HEK293 (cell line): ENCODE results near the gene DUSP22.

Source experiments
- GLI4 ChIP-seq: fragments of 450-650 bp; formaldehyde crosslinking; IDR thresholded peaks from 2 replicates; pipeline ENCODE4 v1.5.1; 2016; ENCODE audit warnings: missing biosample characterization, missing genetic modification characterization
- MZF1 ChIP-seq: fragments of 450-650 bp; formaldehyde crosslinking; IDR thresholded peaks from 2 replicates; pipeline ENCODE4 v1.5.1; 2017; ENCODE audit warnings: missing biosample characterization, missing genetic modification characterization, borderline replicate concordance
- OVOL3 ChIP-seq: fragments of 450-650 bp; formaldehyde crosslinking; IDR thresholded peaks from 2 replicates; pipeline ENCODE4 v1.5.1; 2016; ENCODE audit warnings: missing biosample characterization, missing genetic modification characterization
- RBAK ChIP-seq: fragments of 450-650 bp; formaldehyde crosslinking; IDR thresholded peaks from 2 replicates; pipeline ENCODE4 v1.5.1; 2016; ENCODE audit warnings: missing biosample characterization, missing genetic modification characterization
- SALL2 ChIP-seq: fragments of 450-650 bp; formaldehyde crosslinking; IDR thresholded peaks from 2 replicates; pipeline ENCODE4 v1.5.0; 2017; ENCODE audit warnings: missing biosample characterization, mild to moderate bottlenecking, missing genetic modification characterization, borderline replicate concordance
- SCRT2 ChIP-seq: fragments of 450-650 bp; formaldehyde crosslinking; IDR thresholded peaks from 2 replicates; pipeline ENCODE4 v1.5.1; 2016; ENCODE audit warnings: missing biosample characterization, missing genetic modification characterization
- TCF7L2 ChIP-seq: IDR thresholded peaks from 2 replicates; pipeline ENCODE4 v1.6.1; 2011; ENCODE audit warnings: low read depth, mild to moderate bottlenecking, inconsistent platforms, low read length, moderate library complexity, borderline replicate concordance
- YY1 ChIP-seq: fragments of 450-650 bp; formaldehyde crosslinking; IDR thresholded peaks from 2 replicates; pipeline ENCODE4 v1.5.1; 2018; ENCODE audit warnings: missing biosample characterization, missing genetic modification characterization
- ZBTB17 ChIP-seq: fragments of 450-650 bp; formaldehyde crosslinking; IDR thresholded peaks from 2 replicates; pipeline ENCODE4 v1.5.1; 2016; ENCODE audit warnings: missing biosample characterization, missing genetic modification characterization
- ZFHX2 ChIP-seq: fragments of 450-650 bp; formaldehyde crosslinking; conservative IDR thresholded peaks from 2 replicates; pipeline ENCODE4 v1.5.1; 2016; ENCODE audit warnings: missing biosample characterization, missing genetic modification characterization
- ZFP3 ChIP-seq: fragments of 450-650 bp; formaldehyde crosslinking; IDR thresholded peaks from 2 replicates; pipeline ENCODE4 v1.5.1; 2016; ENCODE audit warnings: low read depth, missing biosample characterization, missing genetic modification characterization
- ZIC2 ChIP-seq: fragments of 450-650 bp; formaldehyde crosslinking; IDR thresholded peaks from 2 replicates; pipeline ENCODE4 v1.5.1; 2016; ENCODE audit warnings: missing biosample characterization, missing genetic modification characterization
- ZNF324 ChIP-seq: fragments of 450-650 bp; formaldehyde crosslinking; IDR thresholded peaks from 2 replicates; pipeline ENCODE4 v1.5.1; 2016; ENCODE audit warnings: missing biosample characterization, missing genetic modification characterization
- ZNF521 ChIP-seq: fragments of 450-650 bp; formaldehyde crosslinking; IDR thresholded peaks from 2 replicates; pipeline ENCODE4 v1.5.1; 2017; ENCODE audit warnings: missing biosample characterization, mild to moderate bottlenecking, missing genetic modification characterization
- ZNF629 ChIP-seq: fragments of 450-650 bp; formaldehyde crosslinking; IDR thresholded peaks from 2 replicates; pipeline ENCODE4 v1.5.1; 2017; ENCODE audit warnings: missing biosample characterization, missing genetic modification characterization
- ZNF658 ChIP-seq: fragments of 450-650 bp; formaldehyde crosslinking; IDR thresholded peaks from 2 replicates; pipeline ENCODE4; 2016; ENCODE audit warnings: missing biosample characterization, missing genetic modification characterization
- ZNF777 ChIP-seq: fragments of 450-650 bp; formaldehyde crosslinking; IDR thresholded peaks from 2 replicates; pipeline ENCODE4 v1.5.1; 2017; ENCODE audit warnings: missing biosample characterization, missing genetic modification characterization, borderline replicate concordance
- ZNF792 ChIP-seq: fragments of 450-650 bp; formaldehyde crosslinking; IDR thresholded peaks from 2 replicates; pipeline ENCODE4 v1.5.1; 2016; ENCODE audit warnings: missing biosample characterization, missing genetic modification characterization
- ZNF830 ChIP-seq: fragments of 450-650 bp; IDR thresholded peaks from 2 replicates; pipeline ENCODE4 v1.5.0; 2018; ENCODE audit warnings: missing biosample characterization, missing genetic modification characterization, low read depth, mild to moderate bottlenecking, moderate library complexity
- ZXDB ChIP-seq: fragments of 450-650 bp; formaldehyde crosslinking; IDR thresholded peaks from 2 replicates; pipeline ENCODE4 v1.5.1; 2016; ENCODE audit warnings: missing biosample characterization, missing genetic modification characterization
- TF ChIP-seq, protein P1 (sequence below): fragments of 450-650 bp; formaldehyde crosslinking; IDR thresholded peaks from 2 replicates; pipeline ENCODE4 v1.5.1; 2016; ENCODE audit warnings: missing biosample characterization, missing genetic modification characterization
- TF ChIP-seq, protein P2 (sequence below): fragments of 450-650 bp; formaldehyde crosslinking; IDR thresholded peaks from 2 replicates; pipeline ENCODE4 v1.5.1; 2016; ENCODE audit warnings: missing biosample characterization, missing genetic modification characterization
- TF ChIP-seq, protein P3 (sequence below): fragments of 450-650 bp; formaldehyde crosslinking; IDR thresholded peaks from 2 replicates; pipeline ENCODE4 v1.5.1; 2016; ENCODE audit warnings: missing biosample characterization, missing genetic modification characterization, low read depth
- TF ChIP-seq, protein P4 (sequence below): fragments of 450-650 bp; formaldehyde crosslinking; IDR thresholded peaks from 2 replicates; pipeline ENCODE4 v1.5.1; 2016; ENCODE audit warnings: missing biosample characterization, missing genetic modification characterization
- TF ChIP-seq, protein P5 (sequence below): fragments of 450-650 bp; formaldehyde crosslinking; IDR thresholded peaks from 2 replicates; pipeline ENCODE4 v1.5.1; 2016; ENCODE audit warnings: missing biosample characterization, missing genetic modification characterization

Gene DUSP22

DNA sequence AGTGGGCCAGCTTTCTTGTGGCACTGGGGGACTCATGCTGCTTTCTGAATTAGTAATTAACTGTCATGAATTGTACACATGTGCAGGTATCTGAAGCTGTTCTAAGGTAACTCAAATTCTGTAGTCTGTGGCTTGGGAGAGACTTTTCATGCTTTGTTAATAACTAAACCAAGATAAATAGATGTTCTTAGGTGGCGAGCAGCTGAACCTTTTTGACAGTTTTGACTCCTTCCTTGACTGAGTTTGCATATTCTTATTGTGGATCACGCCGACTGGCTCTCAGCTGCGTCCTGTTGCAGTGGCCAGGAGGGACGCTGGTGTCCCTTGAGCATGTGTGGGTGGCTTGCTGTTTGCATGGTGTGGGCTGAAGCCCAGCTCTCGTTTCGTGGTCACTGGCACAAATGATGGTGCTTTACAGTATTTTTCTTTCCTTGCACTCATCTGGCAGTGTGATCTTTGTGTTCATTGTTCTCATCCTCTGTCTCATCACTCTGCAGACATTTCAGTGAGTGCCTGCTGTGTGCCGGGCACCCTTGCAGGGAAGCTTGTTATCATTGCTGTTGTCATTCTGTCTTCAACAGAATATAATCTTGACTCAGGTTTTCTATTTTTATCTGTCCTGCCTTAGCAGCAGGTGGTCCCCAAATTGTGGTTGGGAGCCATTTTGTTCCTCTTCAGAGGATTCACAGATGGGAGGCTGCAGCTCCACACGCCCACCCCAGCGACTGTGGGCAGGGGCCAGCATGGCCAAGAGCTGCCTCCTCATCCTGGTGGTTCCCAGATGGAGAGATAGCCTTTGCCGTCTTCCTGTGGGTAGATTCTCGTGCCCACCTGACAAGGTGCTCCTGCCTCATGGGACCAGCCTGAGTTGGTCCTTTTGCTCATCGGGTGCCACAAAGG lies 39.6 kb downstream of the DUSP22 start (continued):
- TF ChIP-seq, protein P1, sequence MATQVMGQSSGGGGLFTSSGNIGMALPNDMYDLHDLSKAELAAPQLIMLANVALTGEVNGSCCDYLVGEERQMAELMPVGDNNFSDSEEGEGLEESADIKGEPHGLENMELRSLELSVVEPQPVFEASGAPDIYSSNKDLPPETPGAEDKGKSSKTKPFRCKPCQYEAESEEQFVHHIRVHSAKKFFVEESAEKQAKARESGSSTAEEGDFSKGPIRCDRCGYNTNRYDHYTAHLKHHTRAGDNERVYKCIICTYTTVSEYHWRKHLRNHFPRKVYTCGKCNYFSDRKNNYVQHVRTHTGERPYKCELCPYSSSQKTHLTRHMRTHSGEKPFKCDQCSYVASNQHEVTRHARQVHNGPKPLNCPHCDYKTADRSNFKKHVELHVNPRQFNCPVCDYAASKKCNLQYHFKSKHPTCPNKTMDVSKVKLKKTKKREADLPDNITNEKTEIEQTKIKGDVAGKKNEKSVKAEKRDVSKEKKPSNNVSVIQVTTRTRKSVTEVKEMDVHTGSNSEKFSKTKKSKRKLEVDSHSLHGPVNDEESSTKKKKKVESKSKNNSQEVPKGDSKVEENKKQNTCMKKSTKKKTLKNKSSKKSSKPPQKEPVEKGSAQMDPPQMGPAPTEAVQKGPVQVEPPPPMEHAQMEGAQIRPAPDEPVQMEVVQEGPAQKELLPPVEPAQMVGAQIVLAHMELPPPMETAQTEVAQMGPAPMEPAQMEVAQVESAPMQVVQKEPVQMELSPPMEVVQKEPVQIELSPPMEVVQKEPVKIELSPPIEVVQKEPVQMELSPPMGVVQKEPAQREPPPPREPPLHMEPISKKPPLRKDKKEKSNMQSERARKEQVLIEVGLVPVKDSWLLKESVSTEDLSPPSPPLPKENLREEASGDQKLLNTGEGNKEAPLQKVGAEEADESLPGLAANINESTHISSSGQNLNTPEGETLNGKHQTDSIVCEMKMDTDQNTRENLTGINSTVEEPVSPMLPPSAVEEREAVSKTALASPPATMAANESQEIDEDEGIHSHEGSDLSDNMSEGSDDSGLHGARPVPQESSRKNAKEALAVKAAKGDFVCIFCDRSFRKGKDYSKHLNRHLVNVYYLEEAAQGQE (tag by site-specific recombination): no peak
- TF ChIP-seq SCRT2 (tag by site-specific recombination): peak; percentile 10; the same call in 1 of the 2 replicates
- TF ChIP-seq ZNF777 (tag by site-specific recombination): no peak
- no peak for TF ChIP-seq ZNF830 (tag by site-specific recombination)
- TF ChIP-seq, protein P2, sequence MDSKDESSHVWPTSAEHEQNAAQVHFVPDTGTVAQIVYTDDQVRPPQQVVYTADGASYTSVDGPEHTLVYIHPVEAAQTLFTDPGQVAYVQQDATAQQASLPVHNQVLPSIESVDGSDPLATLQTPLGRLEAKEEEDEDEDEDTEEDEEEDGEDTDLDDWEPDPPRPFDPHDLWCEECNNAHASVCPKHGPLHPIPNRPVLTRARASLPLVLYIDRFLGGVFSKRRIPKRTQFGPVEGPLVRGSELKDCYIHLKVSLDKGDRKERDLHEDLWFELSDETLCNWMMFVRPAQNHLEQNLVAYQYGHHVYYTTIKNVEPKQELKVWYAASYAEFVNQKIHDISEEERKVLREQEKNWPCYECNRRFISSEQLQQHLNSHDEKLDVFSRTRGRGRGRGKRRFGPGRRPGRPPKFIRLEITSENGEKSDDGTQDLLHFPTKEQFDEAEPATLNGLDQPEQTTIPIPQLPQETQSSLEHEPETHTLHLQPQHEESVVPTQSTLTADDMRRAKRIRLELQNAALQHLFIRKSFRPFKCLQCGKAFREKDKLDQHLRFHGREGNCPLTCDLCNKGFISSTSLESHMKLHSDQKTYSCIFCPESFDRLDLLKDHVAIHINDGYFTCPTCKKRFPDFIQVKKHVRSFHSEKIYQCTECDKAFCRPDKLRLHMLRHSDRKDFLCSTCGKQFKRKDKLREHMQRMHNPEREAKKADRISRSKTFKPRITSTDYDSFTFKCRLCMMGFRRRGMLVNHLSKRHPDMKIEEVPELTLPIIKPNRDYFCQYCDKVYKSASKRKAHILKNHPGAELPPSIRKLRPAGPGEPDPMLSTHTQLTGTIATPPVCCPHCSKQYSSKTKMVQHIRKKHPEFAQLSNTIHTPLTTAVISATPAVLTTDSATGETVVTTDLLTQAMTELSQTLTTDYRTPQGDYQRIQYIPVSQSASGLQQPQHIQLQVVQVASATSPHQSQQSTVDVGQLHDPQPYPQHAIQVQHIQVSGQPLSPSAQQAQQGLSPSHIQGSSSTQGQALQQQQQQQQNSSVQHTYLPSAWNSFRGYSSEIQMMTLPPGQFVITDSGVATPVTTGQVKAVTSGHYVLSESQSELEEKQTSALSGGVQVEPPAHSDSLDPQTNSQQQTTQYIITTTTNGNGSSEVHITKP (tag by site-specific recombination): no peak
- no peak for TF ChIP-seq ZNF521 (tag by site-specific recombination)
- no peak for TF ChIP-seq ZNF324 (tag by site-specific recombination)
- TF ChIP-seq ZXDB (tag by site-specific recombination): no peak
- TF ChIP-seq RBAK (tag by site-specific recombination): no peak
- no peak for TF ChIP-seq GLI4 (tag by site-specific recombination)
- TF ChIP-seq YY1: peak; percentile 52; the same call in 1 of the 2 replicates
- TF ChIP-seq ZNF658 (tag by site-specific recombination): no peak
- TF ChIP-seq, protein P3, sequence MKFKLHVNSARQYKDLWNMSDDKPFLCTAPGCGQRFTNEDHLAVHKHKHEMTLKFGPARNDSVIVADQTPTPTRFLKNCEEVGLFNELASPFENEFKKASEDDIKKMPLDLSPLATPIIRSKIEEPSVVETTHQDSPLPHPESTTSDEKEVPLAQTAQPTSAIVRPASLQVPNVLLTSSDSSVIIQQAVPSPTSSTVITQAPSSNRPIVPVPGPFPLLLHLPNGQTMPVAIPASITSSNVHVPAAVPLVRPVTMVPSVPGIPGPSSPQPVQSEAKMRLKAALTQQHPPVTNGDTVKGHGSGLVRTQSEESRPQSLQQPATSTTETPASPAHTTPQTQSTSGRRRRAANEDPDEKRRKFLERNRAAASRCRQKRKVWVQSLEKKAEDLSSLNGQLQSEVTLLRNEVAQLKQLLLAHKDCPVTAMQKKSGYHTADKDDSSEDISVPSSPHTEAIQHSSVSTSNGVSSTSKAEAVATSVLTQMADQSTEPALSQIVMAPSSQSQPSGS: no peak
- TF ChIP-seq, protein P4, sequence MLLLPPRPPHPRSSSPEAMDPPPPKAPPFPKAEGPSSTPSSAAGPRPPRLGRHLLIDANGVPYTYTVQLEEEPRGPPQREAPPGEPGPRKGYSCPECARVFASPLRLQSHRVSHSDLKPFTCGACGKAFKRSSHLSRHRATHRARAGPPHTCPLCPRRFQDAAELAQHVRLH (tag by site-specific recombination): no peak
- no peak for TF ChIP-seq SALL2
- peak; percentile 68 for TF ChIP-seq ZIC2 (tag by site-specific recombination)
- TF ChIP-seq ZBTB17: 0 out of 2 replicates have a peak, but pooled peaks have one; percentile 20
- TF ChIP-seq TCF7L2: no peak
- TF ChIP-seq ZNF629 (tag by site-specific recombination): no peak
- TF ChIP-seq MZF1: no peak
- no peak for TF ChIP-seq ZNF792 (tag by site-specific recombination)
- TF ChIP-seq ZFHX2 (tag by site-specific recombination): peak; percentile 62
- TF ChIP-seq, protein P5, sequence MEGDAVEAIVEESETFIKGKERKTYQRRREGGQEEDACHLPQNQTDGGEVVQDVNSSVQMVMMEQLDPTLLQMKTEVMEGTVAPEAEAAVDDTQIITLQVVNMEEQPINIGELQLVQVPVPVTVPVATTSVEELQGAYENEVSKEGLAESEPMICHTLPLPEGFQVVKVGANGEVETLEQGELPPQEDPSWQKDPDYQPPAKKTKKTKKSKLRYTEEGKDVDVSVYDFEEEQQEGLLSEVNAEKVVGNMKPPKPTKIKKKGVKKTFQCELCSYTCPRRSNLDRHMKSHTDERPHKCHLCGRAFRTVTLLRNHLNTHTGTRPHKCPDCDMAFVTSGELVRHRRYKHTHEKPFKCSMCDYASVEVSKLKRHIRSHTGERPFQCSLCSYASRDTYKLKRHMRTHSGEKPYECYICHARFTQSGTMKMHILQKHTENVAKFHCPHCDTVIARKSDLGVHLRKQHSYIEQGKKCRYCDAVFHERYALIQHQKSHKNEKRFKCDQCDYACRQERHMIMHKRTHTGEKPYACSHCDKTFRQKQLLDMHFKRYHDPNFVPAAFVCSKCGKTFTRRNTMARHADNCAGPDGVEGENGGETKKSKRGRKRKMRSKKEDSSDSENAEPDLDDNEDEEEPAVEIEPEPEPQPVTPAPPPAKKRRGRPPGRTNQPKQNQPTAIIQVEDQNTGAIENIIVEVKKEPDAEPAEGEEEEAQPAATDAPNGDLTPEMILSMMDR (tag by site-specific recombination): peak; percentile 20; the same call in 1 of the 2 replicates
- no peak for TF ChIP-seq OVOL3 (tag by site-specific recombination)
- TF ChIP-seq ZFP3: no peak
- TF ChIP-seq, all 188 proteins: peak for 8
